Colonic mucosa (tissue), 4 donors: Measurements from ENCODE around the gene TET3. TPM values are rescaled to one million over a fixed set of nuclear protein-coding genes. Genes with fewer than 3 reads are reported as not detected.

Source experiments
- DNase-seq: peaks from one replicate; pipeline ENCODE4 v3.0.0-alpha.2; 2020
- H3K27ac ChIP-seq: fragments of 200-600 bp; one replicate; pipeline ENCODE4 v1.8.0; 2021
- H3K27me3 ChIP-seq: fragments of 200-600 bp; one replicate; pipeline ENCODE4 v1.8.0; 2021
- H3K36me3 ChIP-seq: fragments of 200-600 bp; one replicate; pipeline ENCODE4 v1.8.0; 2021
- H3K4me1 ChIP-seq: fragments of 200-600 bp; one replicate; pipeline ENCODE4 v1.8.0; 2021; ENCODE audit warnings: mild to moderate bottlenecking
- H3K4me3 ChIP-seq: fragments of 200-600 bp; one replicate; pipeline ENCODE4 v1.8.0; 2021
- H3K9ac ChIP-seq, 2 donors: one replicate each; pipeline ENCODE4 v1.7.0; 2013; ENCODE audit warnings: control low read depth in 2 of 2, low read depth in 2 of 2, low read length in 2 of 2
- H3K9me3 ChIP-seq: fragments of 200-600 bp; one replicate; pipeline ENCODE4 v1.8.0; 2021
- CTCF ChIP-seq: fragments of 200-600 bp; IDR thresholded peaks from one replicate; pipeline ENCODE4 v1.8.0; 2022; ENCODE audit warnings: antibody characterized with exemption, mild to moderate bottlenecking
- intact Hi-C: fragments of 100-400 bp; cut with DNase I; formaldehyde crosslinking; loops from one replicate; pipeline ENCODE4 v1.14.1; 2022
- total RNA-seq, 2 donors: library from RNA; stranded (reverse); fragmentation: NEBNext Ultra II Directional in 1 of 2; extraction: Animal tissue kit (Norgen Biotek cat#: 25700) in 1 of 2; gene quantifications; one replicate each; pipeline ENCODE4 v1.2.1, GENCODE V29; 2021
- donor health status: healthy.
- donor health status: DM: no; HTN: no; CAD: no.
- donor health status: DM: no; HTN: no; CAD: no.

TET3 gene
- total RNA-seq, 2 donors from 2014 or later: 17.8 to 22.9 TPM

GRCh38 chr2:73993778-73994177, 9.1 kb downstream of the TET3 start:
- Histone ChIP-seq H3K9ac (no peak overlapping the region), H3K27ac (no peak overlapping the region), H3K4me1 (no peaks in the 10 kb centered on the region), H3K36me3 (no peaks in the 10 kb centered on the region), H3K9me3 (no peaks in the 10 kb centered on the region), H3K4me3 (no peak overlapping the region), H3K27me3 (no peaks in the 10 kb centered on the region)
- intact Hi-C loops: no loop called here
- no peak for TF ChIP-seq CTCF
- no peak for DNase-seq

- no peak for DNase-seq
- Histone ChIP-seq H3K27me3 (no peaks in the 10 kb centered on the region), H3K4me1 (no peaks in the 10 kb centered on the region), H3K4me3 (no peak overlapping the region), H3K9ac (no peak overlapping the region), H3K9me3 (no peaks in the 10 kb centered on the region), H3K36me3 (no peaks in the 10 kb centered on the region), H3K27ac (no peak overlapping the region)
- no peak for TF ChIP-seq CTCF
- intact Hi-C loops: no loop called here
Observed at GRCh38 chr2:73994178-73994831, 9.6 kb downstream of the TET3 start.

GRCh38 chr2:73995810-73996209, 11.1 kb downstream of the TET3 start:
- Histone ChIP-seq H3K36me3 (no peaks in the 10 kb centered on the region), H3K4me3 (no peak overlapping the region), H3K27ac (no peak overlapping the region), H3K4me1 (peaks cover 10% of the 10 kb centered on the region), H3K27me3 (no peaks in the 10 kb centered on the region), H3K9me3 (no peaks in the 10 kb centered on the region), H3K9ac (no peak overlapping the region)
- no peak for TF ChIP-seq CTCF
- no peak for DNase-seq
- intact Hi-C loops: no loop called here

- no peak for TF ChIP-seq CTCF
- H3K4me3 ChIP-seq: no peak overlapping the region
- no peaks in the 10 kb centered on the region for H3K36me3 ChIP-seq
- DNase-seq: no peak
- peaks cover 10% of the 10 kb centered on the region for H3K4me1 ChIP-seq
- H3K27ac ChIP-seq: no peak overlapping the region
- no peak overlapping the region for H3K9ac ChIP-seq
- no peaks in the 10 kb centered on the region for H3K27me3 ChIP-seq
- intact Hi-C loops: no loop called here
- H3K9me3 ChIP-seq: no peaks in the 10 kb centered on the region
Observed at GRCh38 chr2:73997813-73998212, 13.1 kb downstream of the TET3 start.

- Histone ChIP-seq H3K4me1 (peaks cover 10% of the 10 kb centered on the region), H3K27ac (no peak overlapping the region), H3K4me3 (no peak overlapping the region), H3K27me3 (no peaks in the 10 kb centered on the region), H3K9ac (no peak overlapping the region), H3K36me3 (no peaks in the 10 kb centered on the region), H3K9me3 (no peaks in the 10 kb centered on the region)
- TF ChIP-seq CTCF: no peak
- intact Hi-C loops: no loop called here
- no peak for DNase-seq
Observed at GRCh38 chr2:73998451-73998850, 13.7 kb downstream of the TET3 start.
